ENCODE results near the gene SLC26A2. TPM values are rescaled to one million over a fixed set of nuclear protein-coding genes. Genes with fewer than 3 reads are reported as not detected.

SLC26A2 gene
- total RNA-seq, 1 donor from 2014 or later, result 11.0 TPM

DNA sequence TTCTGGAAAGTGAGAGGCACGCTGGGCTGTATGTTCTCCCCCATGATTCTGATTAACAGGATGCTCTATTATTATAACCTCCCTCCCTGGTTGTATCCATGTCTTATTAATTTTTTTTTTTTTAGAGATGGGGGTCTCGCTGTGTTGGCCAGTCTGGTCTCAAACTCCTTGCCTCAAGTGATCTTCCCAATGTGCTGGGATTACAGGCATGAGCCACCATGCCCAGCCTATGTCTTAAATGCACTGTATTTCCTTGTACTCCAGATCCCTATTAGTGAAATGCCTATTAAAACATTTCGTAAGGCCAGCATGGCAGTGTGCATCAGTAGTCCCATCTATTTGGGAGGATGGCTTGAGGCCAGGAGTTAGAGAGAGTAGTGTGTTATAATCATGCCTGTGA, 32.9 kb downstream of the SLC26A2 start:
- Mint-ChIP-seq H3K27ac (no peak overlapping the region), H3K9me3 (no peaks in the 10 kb centered on the region), H3K27me3 (no peaks in the 10 kb centered on the region), H3K36me3 (ENCODE audit: low read depth) (peaks cover 15% of the 10 kb centered on the region), H3K4me3 (no peak overlapping the region), H3K4me1 (no peaks in the 10 kb centered on the region)
- CTCF ChIA-PET, result interaction anchor here (1.0 to 3.9 kb wide), 4 partner anchors 11 to 164 kb away, joined by 3 to 43 read pairs (median 4); no protein-coding TSS in a partner anchor
- DNase-seq (no peak), ATAC-seq (ENCODE audit: low read depth) (no peak)
- TF ChIP-seq, protein P1, sequence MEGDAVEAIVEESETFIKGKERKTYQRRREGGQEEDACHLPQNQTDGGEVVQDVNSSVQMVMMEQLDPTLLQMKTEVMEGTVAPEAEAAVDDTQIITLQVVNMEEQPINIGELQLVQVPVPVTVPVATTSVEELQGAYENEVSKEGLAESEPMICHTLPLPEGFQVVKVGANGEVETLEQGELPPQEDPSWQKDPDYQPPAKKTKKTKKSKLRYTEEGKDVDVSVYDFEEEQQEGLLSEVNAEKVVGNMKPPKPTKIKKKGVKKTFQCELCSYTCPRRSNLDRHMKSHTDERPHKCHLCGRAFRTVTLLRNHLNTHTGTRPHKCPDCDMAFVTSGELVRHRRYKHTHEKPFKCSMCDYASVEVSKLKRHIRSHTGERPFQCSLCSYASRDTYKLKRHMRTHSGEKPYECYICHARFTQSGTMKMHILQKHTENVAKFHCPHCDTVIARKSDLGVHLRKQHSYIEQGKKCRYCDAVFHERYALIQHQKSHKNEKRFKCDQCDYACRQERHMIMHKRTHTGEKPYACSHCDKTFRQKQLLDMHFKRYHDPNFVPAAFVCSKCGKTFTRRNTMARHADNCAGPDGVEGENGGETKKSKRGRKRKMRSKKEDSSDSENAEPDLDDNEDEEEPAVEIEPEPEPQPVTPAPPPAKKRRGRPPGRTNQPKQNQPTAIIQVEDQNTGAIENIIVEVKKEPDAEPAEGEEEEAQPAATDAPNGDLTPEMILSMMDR (IDR thresholded peaks at IDR 0.05), result no peak
- POLR2A ChIA-PET, result interaction anchor here (0.6 kb wide), 1 partner anchor 19 kb away, joined by 5 read pairs; no protein-coding TSS in a partner anchor
- intact Hi-C loops (cut with micrococcal nuclease), result loop anchor here (5.0 kb wide), 1 partner anchor 141 kb away; no protein-coding TSS in a partner anchor

GRCh38 chr5:149995385-149996204, 35.0 kb downstream of the SLC26A2 start:
- TF ChIP-seq, protein P1 (IDR thresholded peaks at IDR 0.05), result no peak
- Mint-ChIP-seq H3K27ac (no peak overlapping the region), H3K4me3 (no peak overlapping the region), H3K9me3 (no peaks in the 10 kb centered on the region), H3K36me3 (ENCODE audit: low read depth) (peaks cover 18% of the 10 kb centered on the region), H3K4me1 (peaks cover 11% of the 10 kb centered on the region), H3K27me3 (no peaks in the 10 kb centered on the region)
- ATAC-seq (ENCODE audit: low read depth), result no peak
- intact Hi-C loops (cut with micrococcal nuclease), result no loop called here
- DNase-seq, result no peak
- CTCF ChIA-PET, result interaction anchor here (1.0 kb wide), 1 partner anchor 139 kb away, joined by 3 read pairs; no protein-coding TSS in a partner anchor
- POLR2A ChIA-PET, result no interaction called here

GRCh38 chr5:149996205-149996890, 35.8 kb downstream of the SLC26A2 start:
- H3K36me3 Mint-ChIP-seq (ENCODE audit: low read depth), result peaks cover 20% of the 10 kb centered on the region
- intact Hi-C loops (cut with micrococcal nuclease), result no loop called here
- no peaks in the 10 kb centered on the region for H3K9me3 Mint-ChIP-seq

DNA sequence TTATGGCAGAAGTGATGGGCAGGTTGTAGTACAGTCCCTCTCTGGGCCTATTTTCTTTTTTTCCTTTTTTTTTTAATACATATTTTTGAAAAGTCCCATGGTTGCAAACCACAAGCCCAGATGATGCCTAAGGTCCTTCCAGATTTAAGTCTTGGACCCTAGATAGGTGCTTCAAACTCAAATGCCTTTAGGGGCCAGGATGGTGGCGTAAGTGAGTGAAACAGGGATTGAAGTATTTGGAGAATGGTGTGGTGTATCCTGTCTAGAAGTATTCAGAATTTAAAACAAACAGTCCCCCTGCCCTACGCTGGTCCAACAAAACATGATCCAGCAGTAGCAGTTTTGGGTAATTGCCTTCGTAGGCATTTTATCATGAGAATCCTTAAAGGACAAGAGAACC, 37.7 kb downstream of the SLC26A2 start:
- H3K9me3 Mint-ChIP-seq, result no peaks in the 10 kb centered on the region
- intact Hi-C loops (cut with micrococcal nuclease), result no loop called here
- CTCF ChIA-PET, result no interaction called here
- H3K4me3 Mint-ChIP-seq, result no peak overlapping the region
- H3K27ac Mint-ChIP-seq, result no peak overlapping the region
- H3K36me3 Mint-ChIP-seq (ENCODE audit: low read depth), result peaks cover 25% of the 10 kb centered on the region
- TF ChIP-seq, protein P1 (IDR thresholded peaks at IDR 0.05), result no peak
- no peak for DNase-seq
- H3K27me3 Mint-ChIP-seq, result no peaks in the 10 kb centered on the region
- H3K4me1 Mint-ChIP-seq, result peaks cover 28% of the 10 kb centered on the region
- POLR2A ChIA-PET, result no interaction called here
- ATAC-seq (ENCODE audit: low read depth), result no peak

More at GRCh38 chr5:149996205-149996890, 35.8 kb downstream of the SLC26A2 start:
- H3K4me1 Mint-ChIP-seq, result peaks cover 12% of the 10 kb centered on the region
- no peaks in the 10 kb centered on the region for H3K27me3 Mint-ChIP-seq
- ChIA-PET POLR2A (no interaction called here), CTCF (interaction anchor here (0.9 to 1.0 kb wide), 2 partner anchors 140 to 162 kb away, joined by 3 to 5 read pairs; no protein-coding TSS in a partner anchor)
- H3K27ac Mint-ChIP-seq, result no peak overlapping the region
- TF ChIP-seq, protein P1 (IDR thresholded peaks at IDR 0.05), result no peak
- H3K4me3 Mint-ChIP-seq, result no peak overlapping the region
- ATAC-seq (ENCODE audit: low read depth) (no peak), DNase-seq (no peak)

GRCh38 chr5:149999359-149999758, 38.8 kb downstream of the SLC26A2 start:
- POLR2A ChIA-PET, result interaction anchor here (0.6 to 2.6 kb wide), 5 partner anchors 9 to 1071 kb away, joined by 4 to 39 read pairs (median 6); partner anchors contain the start of genes CD74, CSNK1A1 and SLC26A2

More at GRCh38 chr5:149999359-149999758, 38.8 kb downstream of the SLC26A2 start:
- Mint-ChIP-seq H3K27me3 (no peaks in the 10 kb centered on the region), H3K9me3 (no peaks in the 10 kb centered on the region), H3K4me1 (peaks cover 28% of the 10 kb centered on the region), H3K27ac (peak overlapping the region; percentile 91), H3K36me3 (ENCODE audit: low read depth) (peaks cover 32% of the 10 kb centered on the region), H3K4me3 (peak overlapping the region; percentile 95)
- TF ChIP-seq, protein P1 (IDR thresholded peaks at IDR 0.05), result no peak
- ATAC-seq (ENCODE audit: low read depth) (no peak), DNase-seq (no peak)
- CTCF ChIA-PET, result interaction anchor here (1.0 to 2.8 kb wide), 3 partner anchors 9 to 165 kb away, joined by 3 to 10 read pairs (median 9); no protein-coding TSS in a partner anchor
- intact Hi-C loops (cut with micrococcal nuclease), result no loop called here

Data from activated B cell treated with CpG ODN at 0.5 μM for 24 hours (primary cell).